Testis (tissue), 2 donors: ENCODE data around the gene WDR46.

Source experiments
- CTCF ChIP-seq, 3 experiments: fragments of 450-650 bp in 2 of 3; fragments of 200-600 bp in 1 of 3; sonication (generic) in 1 of 3; IDR thresholded peaks; one replicate each; pipeline ENCODE4 v1.5.1; 2016 to 2019; ENCODE audit warnings: antibody characterized with exemption in 3 of 3, mild to moderate bottlenecking in 2 of 3, moderate library complexity in 1 of 3
- POLR2A ChIP-seq: fragments of 450-650 bp; IDR thresholded peaks from one replicate; pipeline ENCODE4 v1.6.1; 2017; ENCODE audit warnings: antibody characterized with exemption, mild to moderate bottlenecking, moderate library complexity

GRCh38 chr6:33324125-33324524 is 35.1 kb upstream of the WDR46 start:
- TF ChIP-seq CTCF (IDR thresholded peaks at IDR 0.05) (no peak), POLR2A (no peak)
